Motor neuron (in vitro differentiated cells): Measurements from ENCODE around the gene DSTYK. TPM values are rescaled to one million over a fixed set of nuclear protein-coding genes. Genes with fewer than 3 reads are reported as not detected.

Experiments
- total RNA-seq, 8 experiments: library from RNA; unstranded; fragments of 300-600 nt; gene quantifications; 2 replicates each; pipeline versions ENCODE4 v1.2.3 to v1.2.4, GENCODE V29; 2022

The DSTYK gene
- total RNA-seq, 8 experiments from 2014 or later, result 9.6 to 18.3 (median 12.0) TPM

Other genes with a start within 250 kb of the DSTYK start
- 10 to 100 TPM in 4 of 8 experiments, 1 to 10 TPM in 4; 1.1 to 61.9 (median 14.8) TPM for gene CNTN2, start 168.5 kb downstream of the DSTYK start, total RNA-seq
- 10 to 100 TPM in 1 of 8 experiments, 1 to 10 TPM in 7; 2.2 to 10.0 (median 4.9) TPM for gene TMEM81, start 127.2 kb downstream of the DSTYK start, total RNA-seq
- 10 to 100 TPM; 11.7 to 25.2 (median 17.0) TPM for gene RBBP5, start 89.7 kb downstream of the DSTYK start, total RNA-seq
- gene TMCC2, start 16.2 kb upstream of the DSTYK start, total RNA-seq, result 10 to 100 TPM in 5 of 8 experiments, 1 to 10 TPM in 3; 2.8 to 27.0 (median 15.3) TPM
- 10 to 100 TPM in 1 of 8 experiments, 1 to 10 TPM in 4, under 1 TPM in 3; 0.09 to 17.9 (median 7.0) TPM for gene NUAK2, start 110.0 kb upstream of the DSTYK start, total RNA-seq
- 100 to 1,000 TPM in 1 of 8 experiments, 10 to 100 TPM in 4, under 1 TPM in 1, not detected in 2; 0.31 to 100 (median 33.0) TPM for gene KLHDC8A, start 145.2 kb upstream of the DSTYK start, total RNA-seq
- gene LEMD1, start 210.4 kb upstream of the DSTYK start, total RNA-seq, result 10 to 100 TPM in 4 of 8 experiments, 1 to 10 TPM in 1, not detected in 3; 4.2 to 46.8 (median 36.4) TPM
- 1 to 10 TPM in 4 of 8 experiments, under 1 TPM in 3, not detected in 1; 0.10 to 5.9 (median 2.2) TPM for gene BLACAT1, start 244.3 kb upstream of the DSTYK start, total RNA-seq